SK-N-SH treated with all-trans-retinoic acid at 6 μM for 48 hours (cell line): ENCODE results near the gene DCAF16.

Experiments
- ATAC-seq: fragments of 200-7000 bp; cut with Tn5 transposase; 3 replicates; pipeline ENCODE4 v1.9.1; 2020; ENCODE audit warnings: mild to moderate bottlenecking, moderate library complexity
- BACH2 ChIP-seq: fragments of 250-450 bp; sonication (Bioruptor Pico); IDR thresholded peaks from 2 replicates; pipeline ENCODE4 v1.9.0; 2021; ENCODE audit warnings: mild to moderate bottlenecking, borderline replicate concordance
- CREB5 ChIP-seq: fragments of 250-450 bp; sonication (Bioruptor Pico); IDR thresholded peaks from 2 replicates; pipeline ENCODE4 v1.5.1; 2020; ENCODE audit warnings: low read depth, mild to moderate bottlenecking, moderate library complexity
- CSDC2 ChIP-seq: fragments of 250-450 bp; sonication (Bioruptor Pico); IDR thresholded peaks from 2 replicates; pipeline ENCODE4 v1.5.0; 2020; ENCODE audit warnings: mild to moderate bottlenecking, moderate library complexity
- ESRRG ChIP-seq: fragments of 250-450 bp; sonication (Bioruptor Pico); IDR thresholded peaks from 2 replicates; pipeline ENCODE4 v1.6.1; 2021; ENCODE audit warnings: mild to moderate bottlenecking
- GLIS3 ChIP-seq: fragments of 250-450 bp; sonication (Bioruptor Pico); IDR thresholded peaks from 2 replicates; pipeline ENCODE4 v1.5.0; 2020; ENCODE audit warnings: mild to moderate bottlenecking, moderate library complexity
- ISL1 ChIP-seq: fragments of 250-450 bp; sonication (Bioruptor Pico); IDR thresholded peaks from 2 replicates; pipeline ENCODE4 v2.1.2; 2022; ENCODE audit warnings: mild to moderate bottlenecking, moderate library complexity
- OSR1 ChIP-seq: fragments of 250-450 bp; sonication (Bioruptor Pico); IDR thresholded peaks from 2 replicates; pipeline ENCODE4 v1.8.0; 2022; ENCODE audit warnings: moderate library complexity, mild to moderate bottlenecking, inconsistent platforms
- PATZ1 ChIP-seq: fragments of 250-450 bp; sonication (Bioruptor Pico); IDR thresholded peaks from 2 replicates; pipeline ENCODE4 v1.8.0; 2020; ENCODE audit warnings: mild to moderate bottlenecking, moderate library complexity, borderline replicate concordance
- POU6F1 ChIP-seq: fragments of 250-450 bp; sonication (Bioruptor Pico); IDR thresholded peaks from 2 replicates; pipeline ENCODE4 v1.8.0; 2021; ENCODE audit warnings: low read depth, mild to moderate bottlenecking, moderate library complexity, borderline replicate concordance
- PPARA ChIP-seq: fragments of 250-450 bp; sonication (Bioruptor Pico); IDR thresholded peaks from 2 replicates; pipeline ENCODE4 v1.5.0; 2020; ENCODE audit warnings: mild to moderate bottlenecking, borderline replicate concordance
- RARB ChIP-seq: fragments of 250-450 bp; sonication (Bioruptor Pico); IDR thresholded peaks from 2 replicates; pipeline ENCODE4 v1.8.0; 2021; ENCODE audit warnings: mild to moderate bottlenecking, moderate library complexity
- SNAI2 ChIP-seq: fragments of 250-450 bp; sonication (Bioruptor Pico); IDR thresholded peaks from 2 replicates; pipeline ENCODE4 v1.5.0; 2020; ENCODE audit warnings: mild to moderate bottlenecking, moderate library complexity
- TCF4 ChIP-seq: fragments of 250-450 bp; sonication (Bioruptor Pico); IDR thresholded peaks from 2 replicates; pipeline ENCODE4 v1.8.0; 2021; ENCODE audit warnings: mild to moderate bottlenecking, moderate library complexity, borderline replicate concordance
- TOX ChIP-seq: fragments of 250-450 bp; sonication (Bioruptor Pico); IDR thresholded peaks from 2 replicates; pipeline ENCODE4 v1.8.0; 2021; ENCODE audit warnings: mild to moderate bottlenecking, moderate library complexity, borderline replicate concordance
- TSHZ2 ChIP-seq: fragments of 250-450 bp; sonication (Bioruptor Pico); IDR thresholded peaks from 2 replicates; pipeline ENCODE4 v1.5.0; 2020; ENCODE audit warnings: mild to moderate bottlenecking, moderate library complexity
- ZC3H10 ChIP-seq: fragments of 250-450 bp; sonication (Bioruptor Pico); IDR thresholded peaks from 2 replicates; pipeline ENCODE4 v1.5.1; 2021; ENCODE audit warnings: mild to moderate bottlenecking, moderate library complexity
- ZFP3 ChIP-seq: fragments of 250-450 bp; sonication (Bioruptor Pico); IDR thresholded peaks from 2 replicates; pipeline ENCODE4 v1.5.0; 2020; ENCODE audit warnings: mild to moderate bottlenecking, moderate library complexity
- ZNF70 ChIP-seq: fragments of 450-650 bp; formaldehyde crosslinking; IDR thresholded peaks from 2 replicates; pipeline ENCODE4 v1.5.0; 2020; ENCODE audit warnings: mild to moderate bottlenecking, moderate library complexity
- ZNF8 ChIP-seq: fragments of 450-650 bp; formaldehyde crosslinking; IDR thresholded peaks from 2 replicates; pipeline ENCODE4 v1.5.0; 2020; ENCODE audit warnings: mild to moderate bottlenecking, moderate library complexity
- TF ChIP-seq, protein P1 (sequence below): fragments of 250-450 bp; sonication (Bioruptor Pico); IDR thresholded peaks from 2 replicates; pipeline ENCODE4 v1.5.1; 2021; ENCODE audit warnings: mild to moderate bottlenecking, moderate library complexity

DCAF16 gene

DNA sequence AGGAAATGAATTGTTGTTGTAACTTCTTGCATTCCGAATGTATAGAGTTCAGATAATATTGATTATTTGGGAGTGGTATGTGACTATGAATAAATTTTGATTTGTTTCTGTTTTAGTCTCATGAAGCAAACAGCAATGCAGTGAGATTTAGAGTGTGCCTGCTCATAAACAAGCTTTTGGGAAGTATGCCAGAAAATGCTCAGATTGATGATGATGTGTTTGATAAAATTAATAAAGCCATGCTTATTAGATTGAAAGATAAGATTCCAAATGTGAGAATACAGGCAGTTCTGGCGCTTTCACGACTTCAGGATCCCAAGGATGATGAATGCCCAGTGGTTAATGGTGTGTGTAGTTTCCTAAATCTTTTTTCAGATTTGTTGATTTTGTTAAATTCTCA lies 2.2 kb upstream of the DCAF16 start:
- no peak for TF ChIP-seq ZC3H10
- TF ChIP-seq CREB5 = no peak
- TF ChIP-seq SNAI2 (CRISPR knock-in tag) = no peak
- TF ChIP-seq BACH2 (CRISPR knock-in tag) = no peak
- TF ChIP-seq, protein P1, sequence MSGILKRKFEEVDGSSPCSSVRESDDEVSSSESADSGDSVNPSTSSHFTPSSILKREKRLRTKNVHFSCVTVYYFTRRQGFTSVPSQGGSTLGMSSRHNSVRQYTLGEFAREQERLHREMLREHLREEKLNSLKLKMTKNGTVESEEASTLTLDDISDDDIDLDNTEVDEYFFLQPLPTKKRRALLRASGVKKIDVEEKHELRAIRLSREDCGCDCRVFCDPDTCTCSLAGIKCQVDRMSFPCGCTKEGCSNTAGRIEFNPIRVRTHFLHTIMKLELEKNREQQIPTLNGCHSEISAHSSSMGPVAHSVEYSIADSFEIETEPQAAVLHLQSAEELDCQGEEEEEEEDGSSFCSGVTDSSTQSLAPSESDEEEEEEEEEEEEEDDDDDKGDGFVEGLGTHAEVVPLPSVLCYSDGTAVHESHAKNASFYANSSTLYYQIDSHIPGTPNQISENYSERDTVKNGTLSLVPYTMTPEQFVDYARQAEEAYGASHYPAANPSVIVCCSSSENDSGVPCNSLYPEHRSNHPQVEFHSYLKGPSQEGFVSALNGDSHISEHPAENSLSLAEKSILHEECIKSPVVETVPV (CRISPR knock-in tag) = no peak
- TF ChIP-seq ESRRG (CRISPR knock-in tag) = no peak
- no peak for TF ChIP-seq POU6F1
- TF ChIP-seq PATZ1 (CRISPR knock-in tag) = no peak
- no peak for TF ChIP-seq ISL1 (CRISPR knock-in tag)
- TF ChIP-seq RARB (CRISPR knock-in tag) = no peak
- no peak for TF ChIP-seq PPARA (CRISPR knock-in tag)
- TF ChIP-seq TOX (CRISPR knock-in tag) = no peak
- TF ChIP-seq CSDC2 (CRISPR knock-in tag) = no peak
- TF ChIP-seq ZFP3 (CRISPR knock-in tag) = no peak
- TF ChIP-seq ZNF70 (CRISPR knock-in tag) = no peak
- TF ChIP-seq ZNF8 (CRISPR knock-in tag) = no peak
- no peak for TF ChIP-seq TSHZ2
- no peak for TF ChIP-seq TCF4
- ATAC-seq = no peak

GRCh38 chr4:17812125-17812524 lies 1.6 kb upstream of the DCAF16 start:
- no peak for ATAC-seq
- TF ChIP-seq ISL1 (CRISPR knock-in tag) = no peak
- TF ChIP-seq POU6F1 = no peak
- no peak for TF ChIP-seq CREB5
- no peak for TF ChIP-seq TCF4
- no peak for TF ChIP-seq BACH2 (CRISPR knock-in tag)
- TF ChIP-seq TSHZ2 = no peak
- no peak for TF ChIP-seq PPARA (CRISPR knock-in tag)
- no peak for TF ChIP-seq TOX (CRISPR knock-in tag)
- TF ChIP-seq ZC3H10 = no peak
- no peak for TF ChIP-seq GLIS3
- no peak for TF ChIP-seq OSR1 (CRISPR knock-in tag)
- TF ChIP-seq CSDC2 (CRISPR knock-in tag) = no peak
- TF ChIP-seq ZNF8 (CRISPR knock-in tag) = no peak
- no peak for TF ChIP-seq ZFP3 (CRISPR knock-in tag)
- no peak for TF ChIP-seq PATZ1 (CRISPR knock-in tag)
- no peak for TF ChIP-seq ESRRG (CRISPR knock-in tag)
- TF ChIP-seq, all 23 proteins: peak for 0
